Caco-2 (cell line): Measurements from ENCODE around the gene ARHGEF16. TPM values are rescaled to one million over a fixed set of nuclear protein-coding genes. Genes with fewer than 3 reads are reported as not detected.

ENCODE experiments used
- BruUV-seq: library from RNA; stranded (reverse); fragments of 400-500 nt; replicated peaks from 2 replicates; lab custom pipeline; 2021; lab: Mats Ljungman, UMichigan
- CTCF ChIA-PET: fragments of 300-600 bp; sonication (Branson Sonifier 250); formaldehyde crosslinking; loops from one replicate; lab custom pipeline; 2022; ENCODE audit warnings: antibody characterized with exemption; lab: Charles Lee
- POLR2A ChIA-PET: fragments of 300-600 bp; sonication (Branson Sonifier 250); formaldehyde crosslinking; loops from one replicate; lab custom pipeline; 2022; ENCODE audit warnings: antibody characterized with exemption; lab: Charles Lee
- DNase-seq, 2 experiments: peaks; one replicate each; pipeline versions ENCODE4 v3.0.0 to v3.0.0-alpha.2; 2020 to 2022
- H3K27me3 ChIP-seq: replicated peaks from 2 replicates; pipeline ENCODE4 v1.6.0; 2011; ENCODE audit warnings: low read length; ENCODE audit not compliant: control insufficient read depth, insufficient read depth
- H3K36me3 ChIP-seq: 2 replicates; pipeline ENCODE4 v1.5.1; 2011; ENCODE audit warnings: low read length; ENCODE audit not compliant: control insufficient read depth, insufficient read depth
- H3K4me1 ChIP-seq: fragments of 250-450 bp; sonication (Bioruptor Pico); 2 replicates; pipeline ENCODE4 v1.5.1; 2020; ENCODE audit warnings: mild to moderate bottlenecking
- H3K4me3 ChIP-seq: 2 replicates; pipeline ENCODE4 v1.5.1; 2011; ENCODE audit warnings: low read depth, mild to moderate bottlenecking, control low read depth, low read length
- H3K9me3 ChIP-seq: fragments of 250-450 bp; sonication (Bioruptor Pico); 2 replicates; pipeline ENCODE4 v1.5.1; 2020; ENCODE audit warnings: mild to moderate bottlenecking, moderate library complexity
- H3K27ac Mint-ChIP-seq: one replicate; pipeline ENCODE4 v1.8.0; 2022; ENCODE audit warnings: mixed read lengths; ENCODE audit not compliant: unreplicated experiment
- H3K27me3 Mint-ChIP-seq: one replicate; pipeline ENCODE4 v1.8.0; 2022; ENCODE audit warnings: mixed read lengths; ENCODE audit not compliant: insufficient read depth, unreplicated experiment
- H3K36me3 Mint-ChIP-seq: one replicate; pipeline ENCODE4 v1.8.0; 2022; ENCODE audit warnings: mild to moderate bottlenecking, mixed read lengths; ENCODE audit not compliant: insufficient read depth, unreplicated experiment
- H3K4me1 Mint-ChIP-seq: one replicate; pipeline ENCODE4 v1.8.0; 2022; ENCODE audit warnings: low read depth, mixed read lengths; ENCODE audit not compliant: unreplicated experiment
- H3K4me3 Mint-ChIP-seq: one replicate; pipeline ENCODE4 v1.8.0; 2022; ENCODE audit warnings: mild to moderate bottlenecking, moderate library complexity, mixed read lengths; ENCODE audit not compliant: unreplicated experiment
- H3K9me3 Mint-ChIP-seq: one replicate; pipeline ENCODE4 v1.8.0; 2022; ENCODE audit warnings: mixed read lengths; ENCODE audit not compliant: unreplicated experiment
- intact Hi-C: fragments of 100-400 bp; cut with micrococcal nuclease; formaldehyde crosslinking; loops from one replicate; pipeline ENCODE4 v1.10.0; 2022; ENCODE audit not compliant: unreplicated experiment
- total RNA-seq: library from RNA; stranded (reverse); gene quantifications from 2 replicates; pipeline ENCODE4 v1.2.3, GENCODE V29; 2022
- TF ChIP-seq, protein P1 (sequence below), 2 experiments: fragments of 200-600 bp in 1 of 2; IDR thresholded peaks; 1 replicate in 1 of 2; 2 replicates in 1 of 2; pipeline versions ENCODE4 v1.5.1 to v1.8.0; 2011 to 2022; ENCODE audit warnings: antibody characterized with exemption in 1 of 2, control low read depth in 1 of 2, inconsistent platforms in 1 of 2, low read depth in 1 of 2, low read length in 1 of 2, mild to moderate bottlenecking in 1 of 2, moderate library complexity in 1 of 2; ENCODE audit not compliant: insufficient read depth in 1 of 2, severe bottlenecking in 1 of 2, unreplicated experiment in 1 of 2

Gene ARHGEF16
- total RNA-seq, 1 experiment from 2014 or later: 40.6 TPM

DNA sequence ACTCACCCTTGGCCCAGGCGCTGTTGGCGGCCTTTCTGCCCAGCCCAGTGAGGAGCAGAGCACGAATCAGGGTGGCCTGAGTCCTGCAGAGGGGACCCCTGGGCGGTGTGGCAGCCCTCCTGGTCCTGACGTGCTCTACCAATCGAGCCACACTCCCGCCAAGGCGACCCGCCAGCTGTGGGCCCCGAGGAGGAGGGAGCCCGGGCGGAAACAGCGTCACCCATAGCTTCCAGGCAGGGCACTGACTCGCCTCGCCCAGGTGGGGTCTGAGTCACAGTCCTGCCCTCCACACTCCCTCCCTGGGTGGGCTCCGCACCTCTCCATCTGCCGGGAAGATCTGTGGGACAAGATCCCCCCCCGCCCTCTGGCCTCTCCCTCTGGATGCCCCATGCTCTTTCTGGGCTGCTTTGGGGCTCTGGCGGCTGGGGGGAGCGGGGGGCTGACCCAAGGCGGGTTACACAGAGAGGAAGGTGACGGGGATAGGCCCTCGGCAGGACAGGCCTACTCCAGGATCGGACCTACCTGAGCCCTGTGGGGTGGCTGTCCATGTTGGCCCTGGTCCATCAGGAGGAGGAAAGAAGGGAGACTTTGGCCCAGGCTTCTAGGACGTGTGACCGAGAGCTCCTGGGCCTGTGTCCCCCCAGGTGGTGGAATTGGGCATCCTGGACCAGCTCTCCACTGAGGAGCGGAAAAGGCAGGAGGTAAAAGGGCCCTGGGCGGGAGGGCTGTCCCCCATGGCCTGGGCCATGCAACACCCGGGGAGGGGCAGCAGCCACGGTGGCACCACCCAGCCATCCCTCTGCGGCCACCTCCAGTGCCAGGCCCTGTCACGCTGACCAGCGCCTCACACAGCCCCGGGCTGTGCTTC lies 14.0 kb downstream of the ARHGEF16 start:
- CTCF ChIA-PET: interaction anchor here (2.3 kb wide), 1 partner anchor 15 kb away, joined by 10 read pairs; no protein-coding TSS in a partner anchor
- intact Hi-C loops: no loop called here
- Mint-ChIP-seq H3K4me1 (peaks cover 10% of the 10 kb centered on the region), H3K9me3 (no peaks in the 10 kb centered on the region), H3K27me3 (no peaks in the 10 kb centered on the region), H3K27ac (no peak overlapping the region), H3K4me3 (no peak overlapping the region), H3K36me3 (peaks cover 29% of the 10 kb centered on the region)
- Histone ChIP-seq H3K4me3 (no peak overlapping the region), H3K27me3 (no peaks in the 10 kb centered on the region), H3K36me3 (peaks cover 1% of the 10 kb centered on the region; the same call in 1 of the 2 replicates), H3K4me1 (peaks cover 18% of the 10 kb centered on the region), H3K9me3 (no peaks in the 10 kb centered on the region)
- no TSS peak for BruUV-seq
- POLR2A ChIA-PET: no interaction called here
- DNase-seq: no peak
- TF ChIP-seq, protein P1, sequence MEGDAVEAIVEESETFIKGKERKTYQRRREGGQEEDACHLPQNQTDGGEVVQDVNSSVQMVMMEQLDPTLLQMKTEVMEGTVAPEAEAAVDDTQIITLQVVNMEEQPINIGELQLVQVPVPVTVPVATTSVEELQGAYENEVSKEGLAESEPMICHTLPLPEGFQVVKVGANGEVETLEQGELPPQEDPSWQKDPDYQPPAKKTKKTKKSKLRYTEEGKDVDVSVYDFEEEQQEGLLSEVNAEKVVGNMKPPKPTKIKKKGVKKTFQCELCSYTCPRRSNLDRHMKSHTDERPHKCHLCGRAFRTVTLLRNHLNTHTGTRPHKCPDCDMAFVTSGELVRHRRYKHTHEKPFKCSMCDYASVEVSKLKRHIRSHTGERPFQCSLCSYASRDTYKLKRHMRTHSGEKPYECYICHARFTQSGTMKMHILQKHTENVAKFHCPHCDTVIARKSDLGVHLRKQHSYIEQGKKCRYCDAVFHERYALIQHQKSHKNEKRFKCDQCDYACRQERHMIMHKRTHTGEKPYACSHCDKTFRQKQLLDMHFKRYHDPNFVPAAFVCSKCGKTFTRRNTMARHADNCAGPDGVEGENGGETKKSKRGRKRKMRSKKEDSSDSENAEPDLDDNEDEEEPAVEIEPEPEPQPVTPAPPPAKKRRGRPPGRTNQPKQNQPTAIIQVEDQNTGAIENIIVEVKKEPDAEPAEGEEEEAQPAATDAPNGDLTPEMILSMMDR (IDR thresholded peaks at IDR 0.05; ENCODE audit: insufficient read depth in 1 of 2, low read depth in 1 of 2, low read length in 1 of 2, severe bottlenecking in 1 of 2, unreplicated experiment in 1 of 2): no peak

- H3K9me3 ChIP-seq: no peaks in the 10 kb centered on the region
- CTCF ChIA-PET: interaction anchor here (2.3 kb wide), 1 partner anchor 16 kb away, joined by 10 read pairs; no protein-coding TSS in a partner anchor
- intact Hi-C loops: no loop called here
- no TSS peak for BruUV-seq
- peaks cover 18% of the 10 kb centered on the region for H3K4me1 ChIP-seq
- Mint-ChIP-seq H3K27ac (no peak overlapping the region), H3K27me3 (no peaks in the 10 kb centered on the region), H3K36me3 (peaks cover 29% of the 10 kb centered on the region), H3K4me1 (peaks cover 10% of the 10 kb centered on the region), H3K9me3 (no peaks in the 10 kb centered on the region), H3K4me3 (no peak overlapping the region)
- no peak overlapping the region for H3K4me3 ChIP-seq
- TF ChIP-seq, protein P1 (IDR thresholded peaks at IDR 0.05; ENCODE audit: insufficient read depth in 1 of 2, low read depth in 1 of 2, low read length in 1 of 2, severe bottlenecking in 1 of 2, unreplicated experiment in 1 of 2): no peak
- no peak for DNase-seq
- peaks cover 1% of the 10 kb centered on the region; the same call in 1 of the 2 replicates for H3K36me3 ChIP-seq
- POLR2A ChIA-PET: no interaction called here
- H3K27me3 ChIP-seq: no peaks in the 10 kb centered on the region
Observed at GRCh38 chr1:3469104-3469848, 14.8 kb downstream of the ARHGEF16 start.
